Measurements from ENCODE around the gene IL1RN. TPM values are rescaled to one million over a fixed set of nuclear protein-coding genes. Genes with fewer than 3 reads are reported as not detected.
A peak's percentile ranks its signal among the peaks of the same experiment; 100 is the strongest.

Gene IL1RN
- total and polyA plus RNA-seq, 2 of the 13 experiments (the other 11 are each of a cell fraction or from before 2014, with no cell fraction given): 21.2 to 101 TPM

GRCh38 chr2:113127646-113128570 is 510 bp downstream of the IL1RN start (continued):
- TF ChIP-seq, protein P1, sequence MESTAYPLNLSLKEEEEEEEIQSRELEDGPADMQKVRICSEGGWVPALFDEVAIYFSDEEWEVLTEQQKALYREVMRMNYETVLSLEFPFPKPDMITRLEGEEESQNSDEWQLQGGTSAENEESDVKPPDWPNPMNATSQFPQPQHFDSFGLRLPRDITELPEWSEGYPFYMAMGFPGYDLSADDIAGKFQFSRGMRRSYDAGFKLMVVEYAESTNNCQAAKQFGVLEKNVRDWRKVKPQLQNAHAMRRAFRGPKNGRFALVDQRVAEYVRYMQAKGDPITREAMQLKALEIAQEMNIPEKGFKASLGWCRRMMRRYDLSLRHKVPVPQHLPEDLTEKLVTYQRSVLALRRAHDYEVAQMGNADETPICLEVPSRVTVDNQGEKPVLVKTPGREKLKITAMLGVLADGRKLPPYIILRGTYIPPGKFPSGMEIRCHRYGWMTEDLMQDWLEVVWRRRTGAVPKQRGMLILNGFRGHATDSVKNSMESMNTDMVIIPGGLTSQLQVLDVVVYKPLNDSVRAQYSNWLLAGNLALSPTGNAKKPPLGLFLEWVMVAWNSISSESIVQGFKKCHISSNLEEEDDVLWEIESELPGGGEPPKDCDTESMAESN (CRISPR knock-in tag; conservative IDR thresholded peaks at IDR 0.05): no peak
- TF ChIP-seq ZNF614 (CRISPR knock-in tag; IDR thresholded peaks at IDR 0.05; ENCODE audit: borderline replicate concordance) (no peak), ZNF720 (CRISPR knock-in tag; IDR thresholded peaks at IDR 0.05) (no peak), MLLT10 (CRISPR knock-in tag; IDR thresholded peaks at IDR 0.05) (no peak), NFIB (CRISPR knock-in tag; IDR thresholded peaks at IDR 0.05; ENCODE audit: borderline replicate concordance) (no peak), FOXM1 (CRISPR knock-in tag; IDR thresholded peaks at IDR 0.05) (no peak), ZNF484 (CRISPR knock-in tag; IDR thresholded peaks at IDR 0.05; ENCODE audit: borderline replicate concordance, low read depth) (no peak), KMT2A (CRISPR knock-in tag; IDR thresholded peaks at IDR 0.05) (0 out of 2 replicates have a peak, but pooled peaks have one; percentile 13), AKAP8 (CRISPR knock-in tag; IDR thresholded peaks at IDR 0.05) (no peak), TRIM24 (CRISPR knock-in tag; IDR thresholded peaks at IDR 0.05) (no peak), CC2D1A (CRISPR knock-in tag; IDR thresholded peaks at IDR 0.05) (0 out of 2 replicates have a peak, but pooled peaks have one; percentile 49), FOSL1 (CRISPR knock-in tag; IDR thresholded peaks at IDR 0.05; ENCODE audit: borderline replicate concordance) (no peak), ZSCAN12 (CRISPR knock-in tag; IDR thresholded peaks at IDR 0.05) (no peak), ARNT (IDR thresholded peaks at IDR 0.05) (no peak), POLR2AphosphoS5 (IDR thresholded peaks at IDR 0.05; ENCODE audit: low read depth, low read length) (no peak), HMGXB4 (CRISPR knock-in tag; IDR thresholded peaks at IDR 0.05; ENCODE audit: borderline replicate concordance in 1 of 2, low read depth in 1 of 2) (no peak), ZFP36L2 (CRISPR knock-in tag; IDR thresholded peaks at IDR 0.05) (no peak), YEATS2 (CRISPR knock-in tag; IDR thresholded peaks at IDR 0.05; ENCODE audit: borderline replicate concordance) (no peak), ZNF552 (CRISPR knock-in tag; IDR thresholded peaks at IDR 0.05; ENCODE audit: borderline replicate concordance) (no peak), ZNF547 (CRISPR knock-in tag; IDR thresholded peaks at IDR 0.05) (0 out of 2 replicates have a peak, but pooled peaks have one; percentile 35), ZNF704 (CRISPR knock-in tag; IDR thresholded peaks at IDR 0.05; ENCODE audit: borderline replicate concordance) (peak; percentile 33; the same call in 1 of the 2 replicates), HDAC6 (IDR thresholded peaks at IDR 0.05; ENCODE audit: low read depth, low read length) (no peak)
